Tongue (tissue), 2 donors: ENCODE data around the gene GPS1. TPM values are rescaled to one million over a fixed set of nuclear protein-coding genes. Genes with fewer than 3 reads are reported as not detected.
"Not testable (repeated sequence)": the region's sequence is repeated elsewhere in the genome, so short reads cannot be mapped to it uniquely, and the experiment has no call there.

ENCODE experiments used
- DNase-seq: peaks from one replicate; pipeline ENCODE4 v3.0.0-alpha.2; 2015
- total RNA-seq: library from RNA; depleted of rRNA; stranded (reverse); fragments of >200 nt; gene quantifications from one replicate; pipeline ENCODE4 v1.2.3, GENCODE V29; 2014

The GPS1 gene
- total RNA-seq, 1 donor from 2014 or later: 70.5 TPM

DNA sequence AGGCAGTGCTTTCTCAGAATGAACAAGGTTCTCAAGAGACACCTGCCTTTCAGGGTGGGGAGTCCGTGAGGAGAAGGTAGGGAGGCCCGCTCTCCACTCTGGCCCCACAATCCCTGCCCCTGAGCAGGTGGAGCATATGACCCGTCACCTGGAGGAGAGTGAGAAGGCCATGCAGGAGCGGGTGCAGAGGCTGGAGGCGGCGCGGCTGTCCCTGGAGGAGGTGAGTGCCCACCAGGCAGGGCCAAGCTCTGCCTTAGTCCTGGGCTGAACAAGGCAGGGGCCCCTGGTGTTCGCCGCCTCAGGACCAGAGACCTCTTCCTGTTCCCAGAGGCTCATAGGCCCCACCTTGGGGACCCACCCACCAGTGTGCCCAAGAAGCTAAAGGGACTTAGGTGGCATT, 22.7 kb upstream of the GPS1 start:
- DNase-seq: no peak

DNA sequence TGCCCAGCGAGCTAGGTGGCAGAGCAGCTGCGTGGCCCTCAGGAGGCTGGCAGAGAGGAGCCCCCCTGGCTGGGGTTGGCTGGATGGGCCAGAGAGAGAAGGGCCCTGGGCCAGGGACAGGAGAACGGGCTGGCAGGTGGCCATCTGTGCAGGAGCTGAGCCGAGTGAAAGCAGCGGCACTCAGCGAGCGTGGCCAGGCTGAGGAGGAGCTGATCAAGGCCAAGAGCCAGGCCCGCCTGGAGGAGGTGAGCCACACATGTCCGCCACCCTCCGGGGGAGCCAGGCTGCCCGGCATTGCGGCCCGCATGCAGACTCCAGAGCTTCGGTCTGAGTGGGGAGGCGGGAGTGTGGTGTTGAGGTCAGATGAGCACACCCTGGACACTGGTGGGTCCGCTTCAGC, 22.3 kb upstream of the GPS1 start:
- DNase-seq: no peak

GRCh38 chr17:82029990-82030469, 21.7 kb upstream of the GPS1 start:
- DNase-seq: no peak

GRCh38 chr17:82030470-82031302, 21.0 kb upstream of the GPS1 start:
- DNase-seq: peak; percentile 87

GRCh38 chr17:82031303-82031884, 20.3 kb upstream of the GPS1 start, which contains the start of gene RAC3:
Gene RAC3, plus strand, starts transcription at chr17:82031678. Its CDS starts 84 bp downstream, at chr17:82031762.
- DNase-seq: peak; percentile 70

- no peak for DNase-seq
Observed at GRCh38 chr17:82031885-82032627, 19.6 kb upstream of the GPS1 start.

GRCh38 chr17:82033359-82034085, 18.2 kb upstream of the GPS1 start:
- DNase-seq: no peak

DNA sequence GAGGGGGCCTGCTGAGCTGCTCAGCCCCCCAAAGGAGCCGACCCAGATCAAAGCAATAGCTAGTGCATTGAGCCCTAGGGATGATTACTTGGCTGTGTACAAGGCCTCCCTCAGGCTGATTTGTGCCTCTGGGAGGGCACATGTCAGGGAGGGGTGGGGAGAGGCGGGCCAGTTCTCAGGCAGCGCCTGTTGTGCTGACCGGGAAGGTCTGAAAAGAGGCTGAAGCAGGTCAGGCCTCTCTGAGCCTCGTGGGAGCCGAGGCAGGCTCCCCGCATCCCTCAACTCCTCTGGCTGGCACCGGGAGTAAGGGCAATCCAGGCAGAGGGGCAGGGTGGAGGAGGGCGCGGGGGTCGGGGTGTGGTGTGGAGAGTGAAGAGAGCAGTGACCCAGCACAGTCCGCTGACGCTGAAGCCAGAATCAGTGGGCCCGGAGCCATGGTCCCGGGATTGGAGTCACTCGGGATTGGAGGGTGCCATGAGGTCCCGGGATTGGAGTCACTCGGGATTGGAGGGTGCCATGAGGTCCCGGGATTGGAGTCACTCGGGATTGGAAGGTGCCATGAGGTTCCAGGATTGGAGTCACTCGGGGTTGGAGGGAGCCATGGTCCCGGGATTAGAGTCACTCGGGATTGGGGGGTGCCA, 17.2 kb upstream of the GPS1 start:
- no peak for DNase-seq

DNA sequence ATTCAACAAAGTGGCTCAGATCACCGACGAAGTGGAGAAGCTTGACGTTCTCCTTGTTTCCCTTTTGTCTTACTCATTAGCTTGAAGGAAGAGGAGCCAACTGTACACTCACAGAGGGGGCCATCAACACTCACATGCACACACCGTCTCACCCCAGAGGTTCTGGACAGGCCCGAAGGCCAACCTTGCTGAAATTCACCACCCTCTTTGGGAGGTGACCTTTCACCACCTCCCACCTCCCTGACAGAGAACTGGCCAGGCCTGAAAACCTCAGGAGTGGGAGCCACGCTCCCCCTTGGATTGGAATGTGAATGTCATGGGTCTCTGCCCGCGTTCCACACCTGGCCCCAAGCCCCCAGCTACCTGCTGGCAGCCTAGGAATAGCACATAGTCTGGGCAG, 16.2 kb upstream of the GPS1 start:
- DNase-seq: no peak

DNA sequence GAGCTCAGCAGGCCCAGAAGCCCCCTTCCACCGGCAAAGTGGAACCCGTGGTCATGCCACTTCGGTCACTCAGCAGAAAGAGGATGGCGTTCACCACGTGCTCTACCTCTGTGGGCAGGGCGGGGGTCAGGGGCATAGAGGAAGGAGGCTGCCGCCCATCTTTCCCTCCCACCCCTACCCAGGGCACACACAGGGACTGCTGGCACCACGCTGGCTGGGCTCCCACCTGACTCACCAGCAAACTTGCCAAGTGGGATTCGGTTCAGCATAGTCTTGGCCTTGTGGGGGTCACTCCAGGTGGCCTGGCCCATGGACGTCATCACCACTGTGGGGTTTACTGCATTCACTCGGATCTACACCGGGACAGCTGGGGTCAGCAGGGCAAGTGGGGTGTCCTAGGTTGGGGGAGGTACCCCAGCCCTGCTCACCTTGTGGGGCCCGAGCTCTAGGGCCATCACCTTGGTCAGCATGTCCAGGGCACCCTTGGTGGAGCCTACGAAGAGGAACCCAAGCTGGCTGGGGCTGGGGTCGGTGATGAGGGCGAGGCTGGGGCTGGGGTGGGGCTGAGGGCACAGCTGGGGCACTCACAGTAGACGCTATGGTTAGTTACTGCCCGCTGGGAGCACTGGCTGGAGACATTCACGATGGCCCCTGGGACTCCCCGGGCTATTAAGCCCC, 15.6 kb upstream of the GPS1 start:
- DNase-seq: no peak

GRCh38 chr17:82036634-82037091, 15.0 kb upstream of the GPS1 start:
- no peak for DNase-seq

DNA sequence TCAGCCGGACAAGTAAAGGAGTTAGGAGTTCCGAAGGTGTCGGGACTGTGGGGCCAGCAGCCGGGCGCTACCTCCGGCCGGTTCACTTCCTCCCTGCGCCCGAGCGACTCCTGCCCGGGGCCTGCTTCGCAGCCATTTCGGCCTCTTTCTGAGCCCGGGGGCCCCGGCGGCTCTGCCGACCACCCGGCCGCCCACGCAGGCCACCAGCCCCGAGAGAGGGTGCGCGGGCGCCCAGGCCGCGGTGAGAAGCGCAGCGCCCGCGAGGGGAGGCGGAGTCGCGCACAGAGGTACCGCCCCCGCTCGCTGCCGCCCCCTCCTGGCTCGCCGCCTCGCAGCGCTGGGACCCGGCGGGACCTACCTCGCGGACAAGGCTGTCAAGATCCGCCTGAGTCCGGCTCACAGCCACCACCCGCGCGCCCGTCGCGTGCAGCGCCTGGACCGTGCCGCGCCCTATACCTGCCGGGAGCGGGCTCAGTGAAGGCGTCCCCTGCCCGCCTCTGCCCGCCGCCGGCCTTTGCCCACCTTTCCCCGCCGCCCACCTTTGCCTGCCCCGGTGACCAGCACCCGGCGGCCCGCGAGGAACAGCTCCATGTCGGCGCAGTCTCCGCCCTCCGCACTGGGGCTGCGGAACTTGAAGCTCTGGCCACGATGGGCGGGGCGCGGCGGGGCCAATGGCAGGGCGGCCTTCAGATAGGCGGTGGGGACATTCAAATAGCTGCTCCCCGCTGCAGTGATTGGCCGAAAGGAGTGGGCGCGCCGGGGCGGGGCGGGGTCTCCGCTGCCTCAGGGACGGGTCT, 14.4 kb upstream of the GPS1 start, which contains the start of gene DCXR:
TSS of gene DCXR (minus strand) at position 606 of the 797 bp plus-strand sequence. CDS start at position 591, 15 bp downstream.
- DNase-seq: peak; percentile 98

DNA sequence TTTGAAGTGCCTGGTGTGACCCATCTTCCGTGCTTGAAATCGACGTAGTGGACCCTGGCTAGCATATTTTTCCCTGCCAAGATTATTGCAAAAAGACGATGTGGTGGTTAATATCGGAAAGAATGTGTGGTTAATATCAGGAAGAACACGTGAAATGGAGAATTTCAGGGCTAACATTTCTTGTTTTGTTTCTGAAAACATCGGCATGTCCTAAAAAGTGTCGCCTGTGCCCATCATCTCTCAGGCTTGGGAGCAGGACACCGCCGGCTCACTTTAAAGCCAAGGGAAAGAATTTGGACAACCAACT, 13.9 kb upstream of the GPS1 start:
- no peak for DNase-seq

- DNase-seq: not testable (repeated sequence)
Observed at GRCh38 chr17:82038796-82039409, 12.8 kb upstream of the GPS1 start.

DNA sequence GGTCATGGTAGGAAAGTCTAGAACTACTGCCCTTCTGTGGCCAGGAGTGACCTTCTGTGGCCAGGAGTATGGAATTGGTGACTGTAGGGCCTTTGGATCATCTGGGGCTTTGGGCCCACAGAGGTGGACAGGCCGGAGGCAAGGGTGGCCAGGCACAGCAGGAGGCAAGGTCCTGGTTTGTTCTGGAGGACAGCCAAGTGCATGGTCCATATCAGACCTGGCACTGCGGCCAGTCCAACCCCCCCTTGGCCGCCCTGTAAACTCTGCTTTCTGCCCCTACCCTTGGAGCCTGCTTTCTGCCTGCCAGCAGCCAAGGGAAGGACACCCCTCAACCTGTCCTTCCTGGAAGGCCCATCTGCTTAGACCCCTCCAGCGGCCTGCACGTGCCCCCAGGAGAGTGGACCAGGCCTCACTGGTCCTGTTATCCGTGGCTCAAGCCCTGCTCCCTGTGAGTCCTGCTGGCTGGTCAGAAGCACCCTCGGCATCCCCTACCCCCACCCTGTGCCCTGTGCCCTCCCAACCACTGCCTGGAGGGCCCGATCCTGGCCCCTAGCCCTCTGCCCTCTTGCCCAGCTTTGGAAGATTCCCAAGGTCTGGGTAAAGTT, 11.9 kb upstream of the GPS1 start:
- DNase-seq: no peak

DNA sequence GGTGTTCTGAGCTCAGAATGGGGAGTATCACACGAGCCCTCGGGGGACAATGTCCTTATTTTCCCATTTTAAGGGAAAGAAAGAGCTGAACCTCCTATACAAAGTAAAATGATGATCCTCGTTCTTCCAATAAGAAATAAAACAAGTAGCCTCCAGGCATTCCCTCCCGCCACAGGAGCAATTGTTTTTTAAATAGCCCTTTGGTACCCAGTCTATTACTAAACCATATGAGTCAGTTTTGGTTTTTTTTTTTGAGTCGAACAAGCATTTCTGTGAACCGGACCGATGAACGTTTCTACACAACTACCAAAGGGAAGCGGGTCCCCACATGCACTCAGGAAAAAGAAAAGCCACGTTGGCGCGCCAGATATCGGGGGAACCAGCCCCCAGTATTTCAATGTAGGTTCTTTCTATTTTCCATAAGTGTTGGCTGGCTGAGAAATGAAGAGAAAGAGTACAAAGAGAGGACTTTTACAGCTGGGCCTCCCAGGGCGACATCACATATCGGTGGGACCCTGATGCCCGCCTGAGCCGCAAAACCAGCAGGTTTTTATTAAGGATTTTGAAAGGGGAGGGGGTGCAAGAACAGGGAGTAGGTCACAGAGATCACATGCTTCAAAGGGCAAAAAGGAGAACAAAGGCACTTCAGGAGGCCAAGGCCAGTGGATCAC, 10.4 kb upstream of the GPS1 start:
- DNase-seq: no peak

GRCh38 chr17:82042649-82043048, 9.0 kb upstream of the GPS1 start:
- no peak for DNase-seq

GRCh38 chr17:82043507-82043906, 8.2 kb upstream of the GPS1 start:
- DNase-seq: no peak
